SH-SY5Y (cell line): ENCODE results near the gene TRANK1.

ENCODE experiments used
- GATA2 ChIP-seq: IDR thresholded peaks from 2 replicates; pipeline ENCODE4 v1.6.1; 2011; ENCODE audit warnings: mild to moderate bottlenecking, low read depth, low read length
- GATA3 ChIP-seq: IDR thresholded peaks from 2 replicates; pipeline ENCODE4 v1.6.1; 2011; ENCODE audit warnings: low read depth, mild to moderate bottlenecking, low read length, moderate library complexity

DNA sequence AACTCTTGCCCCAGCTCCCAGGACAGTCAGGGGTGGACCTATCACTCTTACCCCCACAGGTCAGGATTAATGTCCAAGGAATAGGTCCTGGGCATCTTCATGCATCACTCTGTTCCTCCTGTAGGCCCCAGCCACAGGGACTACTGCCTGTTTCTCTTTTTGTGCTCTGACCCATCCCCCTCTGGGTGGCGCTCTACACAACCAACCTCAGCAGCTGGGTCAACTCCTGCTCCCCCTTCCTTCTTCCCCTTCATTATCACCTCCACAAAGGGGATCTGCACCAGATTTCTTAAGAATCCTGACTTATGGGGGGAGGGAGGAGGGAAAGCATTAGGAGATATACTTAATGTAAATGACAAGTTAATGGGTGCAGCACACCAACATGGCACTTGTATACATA, 12.2 kb upstream of the TRANK1 start:
- TF ChIP-seq GATA2 (no peak), GATA3 (no peak)
